RCC 7860 (cell line): Measurements from ENCODE around the gene IDS.
"Not testable (repeated sequence)": the region's sequence is repeated elsewhere in the genome, so short reads cannot be mapped to it uniquely, and the experiment has no call there.

Source experiments
- DNase-seq: peaks from one replicate; pipeline ENCODE4 v3.0.0-alpha.2; 2015; ENCODE audit warnings: low spot score
- FAIRE-seq: peaks from 2 replicates; lab custom pipeline; 2012; peaks lifted over from hg19 to GRCh38; lab: Jason Lieb, UNC

Gene IDS

DNA sequence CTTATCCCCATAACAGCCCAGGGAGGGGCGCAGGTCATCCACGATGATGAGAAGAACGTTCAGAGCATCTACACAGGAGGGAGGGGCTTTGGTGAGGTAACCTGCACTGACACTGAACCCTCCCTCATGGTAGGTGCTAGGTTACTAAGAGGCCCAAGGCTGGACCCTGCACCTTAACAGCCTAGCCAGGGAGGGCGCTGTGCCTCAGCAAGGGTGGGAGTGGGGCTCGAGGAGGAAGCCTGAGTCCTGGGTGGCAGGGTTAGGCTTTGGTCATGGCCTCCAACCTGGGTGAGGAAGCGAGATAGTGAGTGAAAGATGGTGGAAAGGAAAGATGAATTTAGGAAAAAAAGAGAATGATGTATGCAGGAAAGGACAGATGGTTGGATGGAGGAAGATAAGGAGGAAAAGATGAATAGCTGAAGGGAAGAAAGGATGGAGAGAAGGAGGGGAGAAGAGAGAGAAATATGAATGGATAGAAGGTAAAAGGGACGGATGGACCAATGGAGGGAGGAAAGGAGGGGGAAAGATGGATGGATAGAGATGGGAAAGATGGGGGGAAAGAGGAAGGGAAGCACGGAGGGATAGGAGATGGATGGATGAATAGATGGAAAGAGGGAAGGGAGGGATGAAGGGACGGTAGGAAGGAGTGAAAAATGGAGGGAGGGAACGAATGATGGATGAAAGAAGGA lies 736 bp downstream of the IDS start:
- FAIRE-seq, result no peak
- peak; percentile 17 for DNase-seq

DNA sequence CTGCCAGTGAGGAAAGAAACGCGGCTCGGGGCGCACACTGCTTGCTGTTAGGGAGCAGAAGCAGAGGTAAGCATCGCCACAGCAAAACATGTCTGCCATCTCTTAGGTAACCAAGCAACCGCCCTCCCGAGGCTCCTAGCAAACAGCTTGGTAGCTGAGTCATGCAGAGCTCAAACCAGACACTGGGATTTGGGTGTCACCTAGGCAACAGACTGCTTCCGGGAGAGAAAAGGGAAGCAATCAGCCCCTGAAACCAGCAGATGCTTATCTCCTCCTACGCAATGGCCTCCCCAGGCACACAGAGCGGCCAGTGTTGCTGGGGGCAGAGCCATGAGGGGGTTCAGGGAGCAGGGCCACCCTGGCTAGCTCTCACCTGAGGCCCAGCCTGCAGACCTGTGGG lies 1.7 kb downstream of the IDS start:
- FAIRE-seq (peak; percentile 65), DNase-seq (peak; percentile 64)

DNA sequence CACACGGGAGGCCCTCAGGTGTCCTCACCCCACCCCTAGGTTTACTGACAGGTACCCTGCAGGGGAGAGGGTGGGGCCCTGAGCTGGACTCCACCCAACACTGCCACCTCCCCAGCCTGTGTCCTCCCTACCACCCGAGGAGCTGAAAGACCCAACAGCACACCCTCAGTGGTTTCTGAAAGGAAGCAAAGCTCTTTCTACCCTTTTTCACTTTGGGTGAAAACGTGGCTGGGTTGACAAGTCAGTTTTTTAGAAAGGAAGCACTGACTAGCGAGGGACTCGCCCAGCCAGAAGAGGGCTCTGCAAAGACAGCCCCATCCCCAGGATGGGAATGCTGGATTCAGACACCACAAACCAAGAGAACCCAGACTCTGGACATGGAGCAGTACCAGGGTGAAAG lies 2.2 kb downstream of the IDS start:
- DNase-seq, FAIRE-seq: not testable (repeated sequence)

DNA sequence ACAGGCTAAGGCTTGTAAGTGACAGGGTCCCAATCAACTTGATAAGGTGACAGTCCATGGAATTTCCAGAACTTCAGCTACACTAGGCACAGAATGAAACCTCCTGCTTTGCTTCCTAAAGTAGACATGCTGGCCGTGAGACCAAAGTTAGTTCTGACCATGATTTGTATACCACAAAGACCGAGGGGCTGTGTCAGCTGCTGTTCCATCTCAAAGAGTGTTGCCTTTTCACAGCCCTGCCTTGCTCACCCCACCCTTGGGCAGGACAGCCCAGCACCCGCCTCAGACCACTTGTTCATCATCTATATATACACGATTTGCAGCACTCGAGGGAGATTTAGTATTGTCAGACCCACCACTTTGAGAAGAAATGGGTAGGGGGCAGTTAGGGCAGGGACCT lies 5.3 kb downstream of the IDS start:
- FAIRE-seq (no peak), DNase-seq (no peak)

GRCh38 chrX:149498767-149499166 lies 6.3 kb downstream of the IDS start:
- FAIRE-seq, result no peak
- no peak for DNase-seq

DNA sequence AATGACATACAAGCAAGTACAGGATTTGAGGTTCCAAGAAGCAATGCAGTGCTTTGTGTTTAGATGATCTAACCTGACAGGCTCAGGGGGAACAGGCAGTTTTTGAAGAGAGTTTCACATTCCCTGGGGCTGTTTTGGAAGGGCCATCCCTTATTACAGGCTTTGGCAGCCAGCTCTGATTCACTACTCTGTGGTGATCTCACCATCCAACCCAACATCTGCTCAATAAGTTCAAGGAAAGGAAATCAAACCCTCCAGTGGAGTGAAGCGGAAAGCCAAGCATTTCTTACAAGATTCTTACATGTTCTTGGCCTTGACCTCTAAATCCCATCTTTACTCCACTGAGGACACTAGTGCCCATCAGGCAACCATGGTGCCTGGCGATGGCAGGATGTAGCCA lies 7.5 kb downstream of the IDS start:
- DNase-seq (peak; percentile 41), FAIRE-seq (peak; percentile 71)

DNA sequence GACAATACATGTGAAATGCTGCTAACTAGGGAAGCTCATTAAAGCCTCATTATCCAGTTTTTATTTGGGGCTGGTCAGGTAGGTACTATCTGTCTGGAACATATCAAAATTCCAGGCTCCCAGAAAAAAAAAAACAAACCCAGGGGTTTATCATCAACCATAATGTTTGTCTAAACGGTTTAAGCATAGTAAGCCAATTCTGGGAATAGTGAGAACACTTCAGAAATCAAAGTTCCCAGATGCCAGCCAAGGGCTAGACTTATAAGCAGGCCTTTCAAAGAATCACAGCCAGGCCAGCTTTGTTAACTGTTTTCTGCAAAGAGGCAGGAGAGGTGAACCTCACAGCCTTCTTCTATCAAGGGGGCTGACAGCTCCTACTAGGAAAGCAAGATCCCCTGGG lies 8.1 kb downstream of the IDS start:
- no peak for FAIRE-seq

GRCh38 chrX:149495573-149496071 lies 9.5 kb downstream of the IDS start:
- FAIRE-seq (peak; percentile 98), DNase-seq (peak; percentile 93)

More for the DNA sequence above, 8.1 kb downstream of the IDS start:
- no peak for DNase-seq

DNA sequence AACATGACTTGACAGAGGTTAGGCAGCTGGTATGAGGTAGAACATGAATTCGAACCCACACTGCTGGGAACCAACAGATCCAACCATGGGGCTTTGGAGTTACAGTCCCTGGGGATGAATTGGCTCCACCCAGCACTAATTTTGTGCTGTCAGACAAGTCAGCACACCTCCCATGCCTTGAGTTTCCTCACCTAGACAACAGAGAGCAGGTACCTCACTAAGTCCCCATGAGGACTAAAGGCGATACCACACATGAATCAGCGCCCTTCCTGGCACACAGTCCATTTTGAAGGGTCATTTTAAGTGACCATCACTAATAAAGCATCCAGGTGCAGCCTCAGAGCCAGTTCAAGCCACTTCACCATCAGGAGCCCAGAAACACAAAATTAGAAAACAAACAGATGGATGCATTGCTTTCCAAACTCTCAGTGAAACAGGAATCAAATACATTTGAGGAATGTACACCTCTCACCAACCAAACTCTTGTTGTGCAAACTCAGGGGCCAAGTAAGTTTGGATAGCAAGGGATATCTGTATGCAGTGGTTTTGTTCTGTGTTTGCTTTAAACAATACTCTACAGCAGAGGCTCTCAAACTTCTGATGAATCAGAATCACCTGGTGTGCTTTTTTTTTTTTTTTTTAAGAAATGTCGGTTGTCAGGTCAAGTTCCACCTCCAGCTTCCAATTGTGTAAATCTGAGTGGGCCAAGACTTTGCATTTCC lies 10.1 kb downstream of the IDS start:
- DNase-seq, result no peak
- FAIRE-seq, result no peak

DNA sequence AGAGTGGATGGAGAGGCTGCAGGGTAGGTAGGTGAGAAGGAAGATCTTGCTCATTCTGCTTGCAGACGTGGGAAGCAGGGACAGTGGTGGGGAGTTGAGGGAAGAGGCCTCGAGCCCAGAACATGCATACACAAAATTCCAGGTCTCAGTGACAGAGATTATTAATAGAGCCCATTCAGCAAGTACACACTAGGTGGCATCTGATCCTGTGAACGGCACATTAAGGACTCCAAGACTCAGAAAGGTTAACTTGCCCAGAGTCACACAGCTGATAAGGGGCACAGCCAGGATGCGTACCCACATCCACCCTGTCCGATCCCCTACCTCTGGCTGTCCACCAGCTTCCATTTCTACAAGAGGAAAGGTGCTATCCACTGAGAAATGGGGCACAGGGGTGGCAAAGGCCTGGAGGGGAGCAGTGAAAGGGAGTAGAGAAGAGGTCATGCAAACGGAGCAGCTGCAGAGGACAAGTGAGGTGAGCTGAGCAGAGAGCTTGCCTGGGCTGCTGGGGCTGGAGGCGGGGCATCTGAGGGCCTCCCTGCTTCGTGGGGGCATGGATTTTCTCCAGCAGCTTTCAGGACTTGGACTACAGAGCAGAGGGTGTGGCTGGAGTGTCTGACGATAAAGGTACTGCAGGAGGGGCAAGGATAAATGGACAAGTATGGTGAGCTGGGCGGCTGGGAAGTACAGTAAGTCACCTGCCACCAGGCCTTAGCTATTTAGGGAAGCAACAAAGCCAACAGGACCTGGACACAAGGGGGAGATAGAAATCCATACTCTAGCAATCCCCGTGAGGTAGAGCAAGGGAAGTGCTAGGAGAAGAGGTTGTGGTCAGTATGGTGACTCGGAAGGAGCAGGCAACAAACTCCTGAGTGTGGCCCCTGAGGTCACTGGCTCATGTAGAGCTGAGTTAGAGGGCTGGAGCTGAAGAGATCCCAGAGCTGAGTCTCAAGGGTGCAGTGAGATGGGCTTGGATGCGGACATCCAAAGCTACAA lies 11.2 kb downstream of the IDS start:
- peak; percentile 56 for DNase-seq

GRCh38 chrX:149491812-149492211 lies 13.3 kb downstream of the IDS start:
- DNase-seq (no peak), FAIRE-seq (no peak)

More for the DNA sequence above, 11.2 kb downstream of the IDS start:
- FAIRE-seq, result peak; percentile 65

DNA sequence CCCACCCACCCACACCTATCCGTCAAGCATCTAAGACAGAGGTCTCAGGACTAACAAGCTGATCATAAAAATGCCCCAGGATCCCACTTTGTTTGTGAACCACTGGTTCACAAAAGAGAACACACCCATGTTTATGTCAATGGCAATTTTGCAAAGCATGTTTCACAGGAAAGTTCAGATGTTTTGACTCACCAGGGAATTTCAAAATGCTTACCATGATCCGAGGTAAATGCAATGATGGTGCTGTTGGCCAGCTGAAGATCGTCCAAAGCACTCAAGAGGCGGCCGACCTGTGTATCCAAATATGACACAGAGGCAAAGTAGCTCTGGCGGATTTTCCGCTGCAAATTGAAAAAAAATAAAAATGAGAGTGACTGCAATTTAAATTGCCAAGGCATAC lies 15.0 kb downstream of the IDS start:
- DNase-seq (no peak), FAIRE-seq (no peak)

GRCh38 chrX:149488411-149489052 lies 16.6 kb downstream of the IDS start:
- FAIRE-seq, DNase-seq: not testable (repeated sequence)

DNA sequence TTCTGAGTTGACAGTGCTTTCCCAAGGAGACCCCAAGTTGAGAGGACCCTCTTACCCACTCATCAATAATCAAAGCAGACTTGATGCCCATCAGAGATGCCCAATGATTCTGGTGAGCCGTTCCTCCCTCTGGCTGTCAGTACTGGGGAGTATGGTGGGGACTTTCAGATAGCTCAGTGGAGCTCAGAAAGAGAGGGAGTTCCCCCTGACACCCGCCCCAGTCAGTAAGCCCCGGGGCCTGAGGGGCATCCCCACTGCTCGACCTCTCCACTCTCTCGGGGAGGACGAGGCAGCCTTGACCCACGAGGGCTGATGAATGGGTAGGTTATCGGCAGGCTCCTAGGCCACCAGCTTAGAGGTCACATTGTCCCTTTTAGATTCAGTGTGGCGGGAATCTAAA lies 17.1 kb downstream of the IDS start:
- FAIRE-seq, DNase-seq: not testable (repeated sequence)

- no peak for DNase-seq
- FAIRE-seq, result no peak
These were observed 17.8 kb downstream of the IDS start for GRCh38 chrX:149487292-149487691.

DNA sequence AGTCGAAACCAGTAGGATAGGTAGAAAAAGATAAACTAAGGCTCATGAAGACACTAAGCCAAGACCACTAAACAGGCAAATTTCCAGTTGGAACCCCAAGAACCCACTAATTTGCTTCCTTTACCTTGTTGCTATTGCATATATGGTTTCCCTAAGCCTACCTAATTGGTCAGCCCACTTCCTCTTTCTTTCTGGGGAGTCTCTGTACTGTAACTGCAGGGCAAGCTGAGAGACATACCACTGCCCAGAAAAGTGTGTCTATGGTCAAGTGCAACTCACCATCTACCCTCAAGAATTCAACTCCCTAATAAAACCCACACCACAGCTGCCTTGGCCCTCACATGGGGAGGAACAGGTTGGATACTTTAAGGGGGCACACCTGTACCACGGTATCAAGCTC lies 28.6 kb downstream of the IDS start:
- no peak for FAIRE-seq
- no peak for DNase-seq

DNA sequence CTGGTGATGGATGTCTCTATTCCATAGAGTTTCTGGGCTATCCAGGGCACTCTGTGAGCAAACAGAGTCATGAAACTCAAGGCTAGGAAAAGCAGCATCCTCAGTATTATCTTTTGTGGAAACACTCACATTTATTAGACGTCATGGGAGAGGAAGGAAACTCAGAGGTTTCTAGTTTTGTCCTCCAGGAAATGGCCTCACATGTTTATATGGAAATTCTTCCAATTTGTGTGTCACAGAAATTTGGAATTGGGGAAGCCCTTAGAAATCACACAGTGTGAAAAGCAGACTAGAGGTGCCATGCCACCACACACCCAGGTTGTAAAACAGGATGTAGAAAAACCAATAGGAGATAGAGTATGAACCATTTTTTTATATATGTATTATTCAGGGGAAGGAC lies 31.1 kb downstream of the IDS start:
- FAIRE-seq, result no peak
- no peak for DNase-seq

DNA sequence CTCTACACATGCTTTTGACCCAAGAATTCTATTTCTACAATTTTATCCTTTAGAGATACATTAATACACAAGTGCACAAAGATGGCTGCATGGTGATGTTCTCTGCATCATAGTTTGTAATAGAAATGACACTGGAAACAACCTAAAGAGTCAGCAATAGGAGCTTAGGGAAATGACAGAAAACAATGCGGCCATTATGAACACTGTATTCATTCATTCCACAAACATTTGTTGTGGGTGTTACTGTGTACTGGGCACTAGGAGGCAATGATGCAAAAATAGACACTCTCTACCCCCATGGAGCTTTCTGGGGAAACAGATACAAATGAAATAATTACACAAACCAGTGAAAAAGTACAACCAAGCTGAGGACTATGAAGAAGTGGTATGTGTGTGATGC lies 32.0 kb downstream of the IDS start:
- FAIRE-seq (no peak), DNase-seq (no peak)

DNA sequence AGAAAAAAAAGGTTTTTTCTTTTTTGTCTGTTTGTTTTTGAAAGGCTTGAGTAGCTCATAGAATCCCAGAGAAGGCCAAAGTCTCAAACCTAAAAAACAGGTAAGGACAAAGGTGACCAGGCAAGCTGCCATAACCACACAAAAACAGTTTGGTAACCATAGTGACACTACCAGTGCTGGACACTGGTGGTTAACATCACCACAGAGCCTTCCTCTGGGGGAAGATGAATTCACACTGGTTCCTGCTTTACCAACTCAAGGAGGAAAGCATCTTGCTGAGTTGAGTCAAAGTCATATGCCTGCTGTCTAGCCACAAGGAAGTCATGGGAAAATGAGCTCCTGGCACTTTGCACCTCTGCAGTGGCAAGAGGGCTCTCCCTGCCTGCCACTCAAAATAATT lies 32.5 kb downstream of the IDS start:
- FAIRE-seq (no peak), DNase-seq (peak; percentile 3)

DNA sequence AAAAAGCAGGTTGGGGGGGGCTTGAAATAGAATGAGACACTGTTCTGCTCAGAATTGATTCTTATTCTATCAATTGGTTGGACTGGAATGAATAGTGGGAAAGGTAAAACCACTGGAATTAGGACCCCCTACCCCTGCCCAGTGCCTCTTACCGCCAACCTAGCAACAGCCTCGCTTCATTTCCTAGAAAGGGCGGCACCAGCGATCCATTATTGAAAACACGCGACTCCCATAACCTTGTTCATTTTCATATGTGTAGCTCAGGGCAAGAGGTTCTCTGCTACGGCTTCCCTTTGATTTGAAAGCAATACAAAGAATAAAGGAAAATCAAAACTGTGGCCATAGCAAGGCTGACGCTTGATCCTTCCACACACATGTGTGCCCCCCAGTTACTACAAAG lies 33.7 kb downstream of the IDS start:
- DNase-seq, result no peak
- no peak for FAIRE-seq

GRCh38 chrX:149470955-149471354 lies 34.2 kb downstream of the IDS start:
- DNase-seq (peak; percentile 49), FAIRE-seq (peak; percentile 33)
